Mammary epithelial cell (primary cell): ENCODE results near the gene COPS4.

Source experiments
- EZH2 ChIP-seq: IDR thresholded peaks from 2 replicates; pipeline ENCODE4 v1.6.1; 2012; ENCODE audit warnings: low read length, inconsistent platforms, borderline replicate concordance
- TF ChIP-seq, protein P1 (sequence below), 2 donors: IDR thresholded peaks in 1 of 2; conservative IDR thresholded peaks in 1 of 2; 2 replicates each; pipeline ENCODE4 v1.5.1; 2011 to 2012; ENCODE audit warnings: inconsistent platforms in 2 of 2, low read length in 2 of 2, mild to moderate bottlenecking in 2 of 2, control low read depth in 1 of 2, low read depth in 1 of 2; ENCODE audit not compliant: insufficient read depth in 1 of 2; ENCODE audit errors: extremely low read depth in 1 of 2

DNA sequence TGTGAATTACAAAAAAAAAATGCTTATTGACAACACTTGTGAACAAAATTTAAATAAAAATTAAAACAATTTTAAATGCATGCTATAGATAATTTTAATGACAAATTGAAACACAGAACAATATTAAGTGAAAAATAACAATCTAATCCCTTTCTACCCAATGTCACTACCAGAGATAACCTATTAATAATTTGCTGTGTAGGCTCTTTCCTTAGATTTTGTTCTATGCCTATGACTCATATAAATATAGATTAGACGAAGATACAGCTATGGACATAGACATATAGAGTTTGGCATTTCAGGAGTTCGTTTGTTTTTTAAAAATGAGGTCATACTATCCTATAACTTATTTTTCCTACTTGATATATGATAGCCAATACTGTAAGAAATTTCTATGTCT lies 61.4 kb downstream of the COPS4 start:
- TF ChIP-seq, protein P1, sequence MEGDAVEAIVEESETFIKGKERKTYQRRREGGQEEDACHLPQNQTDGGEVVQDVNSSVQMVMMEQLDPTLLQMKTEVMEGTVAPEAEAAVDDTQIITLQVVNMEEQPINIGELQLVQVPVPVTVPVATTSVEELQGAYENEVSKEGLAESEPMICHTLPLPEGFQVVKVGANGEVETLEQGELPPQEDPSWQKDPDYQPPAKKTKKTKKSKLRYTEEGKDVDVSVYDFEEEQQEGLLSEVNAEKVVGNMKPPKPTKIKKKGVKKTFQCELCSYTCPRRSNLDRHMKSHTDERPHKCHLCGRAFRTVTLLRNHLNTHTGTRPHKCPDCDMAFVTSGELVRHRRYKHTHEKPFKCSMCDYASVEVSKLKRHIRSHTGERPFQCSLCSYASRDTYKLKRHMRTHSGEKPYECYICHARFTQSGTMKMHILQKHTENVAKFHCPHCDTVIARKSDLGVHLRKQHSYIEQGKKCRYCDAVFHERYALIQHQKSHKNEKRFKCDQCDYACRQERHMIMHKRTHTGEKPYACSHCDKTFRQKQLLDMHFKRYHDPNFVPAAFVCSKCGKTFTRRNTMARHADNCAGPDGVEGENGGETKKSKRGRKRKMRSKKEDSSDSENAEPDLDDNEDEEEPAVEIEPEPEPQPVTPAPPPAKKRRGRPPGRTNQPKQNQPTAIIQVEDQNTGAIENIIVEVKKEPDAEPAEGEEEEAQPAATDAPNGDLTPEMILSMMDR (conservative IDR thresholded peaks at IDR 0.05 in 1 of 2, IDR thresholded peaks at IDR 0.05 in 1 of 2; ENCODE audit: extremely low read depth in 1 of 2, insufficient read depth in 1 of 2, low read depth in 1 of 2, low read length in 2 of 2): no peak
- no peak for TF ChIP-seq EZH2
